Measurements from ENCODE around the gene CHURC1. TPM values are rescaled to one million over a fixed set of nuclear protein-coding genes. Genes with fewer than 3 reads are reported as not detected.

Gene CHURC1
- total and polyA plus RNA-seq, 2 experiments from 2014 or later = 42.0 to 218 TPM

DNA sequence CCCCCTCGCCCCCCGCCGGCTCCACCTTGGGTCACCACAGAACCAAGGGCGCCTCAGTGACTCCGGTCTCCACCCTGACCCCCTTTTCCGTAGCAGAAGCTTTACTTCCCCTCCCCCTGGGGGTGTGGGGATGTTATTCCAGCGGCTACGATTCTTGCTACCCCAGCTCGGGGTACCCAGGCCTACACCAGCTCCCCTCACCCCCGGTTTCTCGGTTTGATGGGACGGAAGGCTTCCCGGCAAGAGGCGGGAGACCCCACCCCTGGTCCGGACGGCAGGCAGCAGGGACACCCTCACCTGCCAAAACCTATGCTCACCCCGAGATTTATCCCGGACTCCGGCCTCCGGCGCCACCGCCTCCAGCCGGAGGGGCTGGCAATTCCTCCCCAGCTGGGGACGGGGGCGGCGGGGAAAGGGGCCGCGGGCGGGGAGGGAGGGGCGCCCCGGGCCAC lies 57.3 kb downstream of the CHURC1 start:
- Mint-ChIP-seq H3K27me3 (ENCODE audit: insufficient read depth, low read depth, poor library complexity) (peaks cover 11% of the 10 kb centered on the region), H3K4me1 (peaks cover 55% of the 10 kb centered on the region), H3K9me3 (no peaks in the 10 kb centered on the region), H3K27ac (no peak overlapping the region), H3K36me3 (ENCODE audit: low read depth) (peaks cover 19% of the 10 kb centered on the region), H3K4me3 (peak overlapping the region; percentile 80)
- no peak overlapping the region for H2AFZ ChIP-seq
- H3K4me1 ChIP-seq (ENCODE audit: insufficient read depth) = peaks cover 57% of the 10 kb centered on the region
- H3F3A ChIP-seq (replicated peaks; ENCODE audit: low read depth) = peaks cover 19% of the 10 kb centered on the region
- H3K4me3 ChIP-seq = peak overlapping the region; percentile 87
- no peak overlapping the region for H3K27ac ChIP-seq (ENCODE audit: low read depth)
- H3K27me3 ChIP-seq (ENCODE audit: insufficient read depth) = no peaks in the 10 kb centered on the region; the same call in 1 of the 2 replicates
- DNase-seq (ENCODE audit: low spot score) = peak; percentile 38
- no peaks in the 10 kb centered on the region; the same call in 1 of the 2 replicates for H3K9me2 ChIP-seq (ENCODE audit: insufficient read depth)
- H3K4me2 ChIP-seq = peak overlapping the region; percentile 98
- TF ChIP-seq CREB1 (CRISPR knock-in tag; IDR thresholded peaks at IDR 0.05; ENCODE audit: low read depth) (no peak), JUNB (IDR thresholded peaks at IDR 0.05; ENCODE audit: unreplicated experiment) (no peak), ZNF331 (CRISPR knock-in tag; IDR thresholded peaks at IDR 0.05; ENCODE audit: low read depth) (no peak), STAT1 (IDR thresholded peaks at IDR 0.05; ENCODE audit: unreplicated experiment) (no peak), EZH2phosphoT487 (IDR thresholded peaks at IDR 0.05; ENCODE audit: unreplicated experiment) (no peak), ZNF114 (CRISPR knock-in tag; IDR thresholded peaks at IDR 0.05) (no peak), NANOG (IDR thresholded peaks at IDR 0.05; ENCODE audit: borderline replicate concordance) (no peak), EZH2 (IDR thresholded peaks at IDR 0.05; ENCODE audit: low read depth, unreplicated experiment) (no peak), POLR2AphosphoS5 (IDR thresholded peaks at IDR 0.05; ENCODE audit: low read depth) (no peak)
- TF ChIP-seq, protein P1, sequence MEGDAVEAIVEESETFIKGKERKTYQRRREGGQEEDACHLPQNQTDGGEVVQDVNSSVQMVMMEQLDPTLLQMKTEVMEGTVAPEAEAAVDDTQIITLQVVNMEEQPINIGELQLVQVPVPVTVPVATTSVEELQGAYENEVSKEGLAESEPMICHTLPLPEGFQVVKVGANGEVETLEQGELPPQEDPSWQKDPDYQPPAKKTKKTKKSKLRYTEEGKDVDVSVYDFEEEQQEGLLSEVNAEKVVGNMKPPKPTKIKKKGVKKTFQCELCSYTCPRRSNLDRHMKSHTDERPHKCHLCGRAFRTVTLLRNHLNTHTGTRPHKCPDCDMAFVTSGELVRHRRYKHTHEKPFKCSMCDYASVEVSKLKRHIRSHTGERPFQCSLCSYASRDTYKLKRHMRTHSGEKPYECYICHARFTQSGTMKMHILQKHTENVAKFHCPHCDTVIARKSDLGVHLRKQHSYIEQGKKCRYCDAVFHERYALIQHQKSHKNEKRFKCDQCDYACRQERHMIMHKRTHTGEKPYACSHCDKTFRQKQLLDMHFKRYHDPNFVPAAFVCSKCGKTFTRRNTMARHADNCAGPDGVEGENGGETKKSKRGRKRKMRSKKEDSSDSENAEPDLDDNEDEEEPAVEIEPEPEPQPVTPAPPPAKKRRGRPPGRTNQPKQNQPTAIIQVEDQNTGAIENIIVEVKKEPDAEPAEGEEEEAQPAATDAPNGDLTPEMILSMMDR (conservative IDR thresholded peaks at IDR 0.05; ENCODE audit: low read depth in 2 of 2) = no peak
- TF ChIP-seq, protein P2, sequence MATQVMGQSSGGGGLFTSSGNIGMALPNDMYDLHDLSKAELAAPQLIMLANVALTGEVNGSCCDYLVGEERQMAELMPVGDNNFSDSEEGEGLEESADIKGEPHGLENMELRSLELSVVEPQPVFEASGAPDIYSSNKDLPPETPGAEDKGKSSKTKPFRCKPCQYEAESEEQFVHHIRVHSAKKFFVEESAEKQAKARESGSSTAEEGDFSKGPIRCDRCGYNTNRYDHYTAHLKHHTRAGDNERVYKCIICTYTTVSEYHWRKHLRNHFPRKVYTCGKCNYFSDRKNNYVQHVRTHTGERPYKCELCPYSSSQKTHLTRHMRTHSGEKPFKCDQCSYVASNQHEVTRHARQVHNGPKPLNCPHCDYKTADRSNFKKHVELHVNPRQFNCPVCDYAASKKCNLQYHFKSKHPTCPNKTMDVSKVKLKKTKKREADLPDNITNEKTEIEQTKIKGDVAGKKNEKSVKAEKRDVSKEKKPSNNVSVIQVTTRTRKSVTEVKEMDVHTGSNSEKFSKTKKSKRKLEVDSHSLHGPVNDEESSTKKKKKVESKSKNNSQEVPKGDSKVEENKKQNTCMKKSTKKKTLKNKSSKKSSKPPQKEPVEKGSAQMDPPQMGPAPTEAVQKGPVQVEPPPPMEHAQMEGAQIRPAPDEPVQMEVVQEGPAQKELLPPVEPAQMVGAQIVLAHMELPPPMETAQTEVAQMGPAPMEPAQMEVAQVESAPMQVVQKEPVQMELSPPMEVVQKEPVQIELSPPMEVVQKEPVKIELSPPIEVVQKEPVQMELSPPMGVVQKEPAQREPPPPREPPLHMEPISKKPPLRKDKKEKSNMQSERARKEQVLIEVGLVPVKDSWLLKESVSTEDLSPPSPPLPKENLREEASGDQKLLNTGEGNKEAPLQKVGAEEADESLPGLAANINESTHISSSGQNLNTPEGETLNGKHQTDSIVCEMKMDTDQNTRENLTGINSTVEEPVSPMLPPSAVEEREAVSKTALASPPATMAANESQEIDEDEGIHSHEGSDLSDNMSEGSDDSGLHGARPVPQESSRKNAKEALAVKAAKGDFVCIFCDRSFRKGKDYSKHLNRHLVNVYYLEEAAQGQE (IDR thresholded peaks at IDR 0.05; ENCODE audit: unreplicated experiment) = no peak
- TF ChIP-seq, protein P3, sequence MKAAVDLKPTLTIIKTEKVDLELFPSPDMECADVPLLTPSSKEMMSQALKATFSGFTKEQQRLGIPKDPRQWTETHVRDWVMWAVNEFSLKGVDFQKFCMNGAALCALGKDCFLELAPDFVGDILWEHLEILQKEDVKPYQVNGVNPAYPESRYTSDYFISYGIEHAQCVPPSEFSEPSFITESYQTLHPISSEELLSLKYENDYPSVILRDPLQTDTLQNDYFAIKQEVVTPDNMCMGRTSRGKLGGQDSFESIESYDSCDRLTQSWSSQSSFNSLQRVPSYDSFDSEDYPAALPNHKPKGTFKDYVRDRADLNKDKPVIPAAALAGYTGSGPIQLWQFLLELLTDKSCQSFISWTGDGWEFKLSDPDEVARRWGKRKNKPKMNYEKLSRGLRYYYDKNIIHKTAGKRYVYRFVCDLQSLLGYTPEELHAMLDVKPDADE (IDR thresholded peaks at IDR 0.05) = no peak
- TF ChIP-seq, protein P4, sequence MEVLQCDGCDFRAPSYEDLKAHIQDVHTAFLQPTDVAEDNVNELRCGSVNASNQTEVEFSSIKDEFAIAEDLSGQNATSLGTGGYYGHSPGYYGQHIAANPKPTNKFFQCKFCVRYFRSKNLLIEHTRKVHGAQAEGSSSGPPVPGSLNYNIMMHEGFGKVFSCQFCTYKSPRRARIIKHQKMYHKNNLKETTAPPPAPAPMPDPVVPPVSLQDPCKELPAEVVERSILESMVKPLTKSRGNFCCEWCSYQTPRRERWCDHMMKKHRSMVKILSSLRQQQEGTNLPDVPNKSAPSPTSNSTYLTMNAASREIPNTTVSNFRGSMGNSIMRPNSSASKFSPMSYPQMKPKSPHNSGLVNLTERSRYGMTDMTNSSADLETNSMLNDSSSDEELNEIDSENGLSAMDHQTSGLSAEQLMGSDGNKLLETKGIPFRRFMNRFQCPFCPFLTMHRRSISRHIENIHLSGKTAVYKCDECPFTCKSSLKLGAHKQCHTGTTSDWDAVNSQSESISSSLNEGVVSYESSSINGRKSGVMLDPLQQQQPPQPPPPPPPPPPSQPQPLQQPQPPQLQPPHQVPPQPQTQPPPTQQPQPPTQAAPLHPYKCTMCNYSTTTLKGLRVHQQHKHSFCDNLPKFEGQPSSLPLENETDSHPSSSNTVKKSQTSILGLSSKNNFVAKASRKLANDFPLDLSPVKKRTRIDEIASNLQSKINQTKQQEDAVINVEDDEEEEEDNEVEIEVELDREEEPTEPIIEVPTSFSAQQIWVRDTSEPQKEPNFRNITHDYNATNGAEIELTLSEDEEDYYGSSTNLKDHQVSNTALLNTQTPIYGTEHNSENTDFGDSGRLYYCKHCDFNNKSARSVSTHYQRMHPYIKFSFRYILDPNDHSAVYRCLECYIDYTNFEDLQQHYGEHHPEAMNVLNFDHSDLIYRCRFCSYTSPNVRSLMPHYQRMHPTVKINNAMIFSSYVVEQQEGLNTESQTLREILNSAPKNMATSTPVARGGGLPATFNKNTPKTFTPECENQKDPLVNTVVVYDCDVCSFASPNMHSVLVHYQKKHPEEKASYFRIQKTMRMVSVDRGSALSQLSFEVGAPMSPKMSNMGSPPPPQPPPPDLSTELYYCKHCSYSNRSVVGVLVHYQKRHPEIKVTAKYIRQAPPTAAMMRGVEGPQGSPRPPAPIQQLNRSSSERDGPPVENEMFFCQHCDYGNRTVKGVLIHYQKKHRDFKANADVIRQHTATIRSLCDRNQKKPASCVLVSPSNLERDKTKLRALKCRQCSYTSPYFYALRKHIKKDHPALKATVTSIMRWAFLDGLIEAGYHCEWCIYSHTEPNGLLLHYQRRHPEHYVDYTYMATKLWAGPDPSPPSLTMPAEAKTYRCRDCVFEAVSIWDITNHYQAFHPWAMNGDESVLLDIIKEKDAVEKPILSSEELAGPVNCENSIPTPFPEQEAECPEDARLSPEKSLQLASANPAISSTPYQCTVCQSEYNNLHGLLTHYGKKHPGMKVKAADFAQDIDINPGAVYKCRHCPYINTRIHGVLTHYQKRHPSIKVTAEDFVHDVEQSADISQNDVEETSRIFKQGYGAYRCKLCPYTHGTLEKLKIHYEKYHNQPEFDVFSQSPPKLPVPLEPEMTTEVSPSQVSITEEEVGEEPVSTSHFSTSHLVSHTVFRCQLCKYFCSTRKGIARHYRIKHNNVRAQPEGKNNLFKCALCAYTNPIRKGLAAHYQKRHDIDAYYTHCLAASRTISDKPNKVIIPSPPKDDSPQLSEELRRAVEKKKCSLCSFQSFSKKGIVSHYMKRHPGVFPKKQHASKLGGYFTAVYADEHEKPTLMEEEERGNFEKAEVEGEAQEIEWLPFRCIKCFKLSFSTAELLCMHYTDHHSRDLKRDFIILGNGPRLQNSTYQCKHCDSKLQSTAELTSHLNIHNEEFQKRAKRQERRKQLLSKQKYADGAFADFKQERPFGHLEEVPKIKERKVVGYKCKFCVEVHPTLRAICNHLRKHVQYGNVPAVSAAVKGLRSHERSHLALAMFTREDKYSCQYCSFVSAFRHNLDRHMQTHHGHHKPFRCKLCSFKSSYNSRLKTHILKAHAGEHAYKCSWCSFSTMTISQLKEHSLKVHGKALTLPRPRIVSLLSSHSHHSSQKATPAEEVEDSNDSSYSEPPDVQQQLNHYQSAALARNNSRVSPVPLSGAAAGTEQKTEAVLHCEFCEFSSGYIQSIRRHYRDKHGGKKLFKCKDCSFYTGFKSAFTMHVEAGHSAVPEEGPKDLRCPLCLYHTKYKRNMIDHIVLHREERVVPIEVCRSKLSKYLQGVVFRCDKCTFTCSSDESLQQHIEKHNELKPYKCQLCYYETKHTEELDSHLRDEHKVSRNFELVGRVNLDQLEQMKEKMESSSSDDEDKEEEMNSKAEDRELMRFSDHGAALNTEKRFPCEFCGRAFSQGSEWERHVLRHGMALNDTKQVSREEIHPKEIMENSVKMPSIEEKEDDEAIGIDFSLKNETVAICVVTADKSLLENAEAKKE (CRISPR knock-in tag; IDR thresholded peaks at IDR 0.05) = no peak
- H4K20me1 ChIP-seq (replicated peaks; ENCODE audit: insufficient read depth) = peaks cover 5% of the 10 kb centered on the region; the same call in 1 of the 2 replicates
- H3K79me2 ChIP-seq (replicated peaks; ENCODE audit: insufficient read depth) = peaks cover 39% of the 10 kb centered on the region
- peak; percentile 5 for ATAC-seq
- no peaks in the 10 kb centered on the region for H3K36me3 ChIP-seq (ENCODE audit: insufficient read depth)
